Stimulated activated CD4-positive, alpha-beta T cell treated with anti-CD3 and anti-CD28 coated beads, Interleukin-15, amount 100 ng/mL, for 1 hour (primary cell): ENCODE measurements around the gene IRAK1BP1.
"Not testable (repeated sequence)": the region's sequence is repeated elsewhere in the genome, so short reads cannot be mapped to it uniquely, and the experiment has no call there.

Source experiments
- DNase-seq, 2 donors: peaks; one replicate each; pipeline ENCODE4 v3.0.0-alpha.2; 2020; ENCODE audit warnings: low read depth in 1 of 2, low spot score in 1 of 2

IRAK1BP1 gene

GRCh38 chr6:78867370-78868040 is at the start of gene IRAK1BP1:
TSS of gene IRAK1BP1 (plus strand) at chr6:78867551. CDS start at chr6:78867577, 26 bp downstream.
- DNase-seq: peak; percentile 50 to 68

GRCh38 chr6:78824045-78824444 is 43.3 kb upstream of the IRAK1BP1 start:
- DNase-seq: no peak

GRCh38 chr6:78829407-78829806 is 37.9 kb upstream of the IRAK1BP1 start:
- no peak for DNase-seq

GRCh38 chr6:78830805-78831204 is 36.5 kb upstream of the IRAK1BP1 start:
- DNase-seq: no peak

- no peak for DNase-seq
Measured at GRCh38 chr6:78831492-78831891, 35.9 kb upstream of the IRAK1BP1 start.

GRCh38 chr6:78832091-78832808 is 35.1 kb upstream of the IRAK1BP1 start:
- DNase-seq: no peak

GRCh38 chr6:78835817-78836216 is 31.5 kb upstream of the IRAK1BP1 start:
- no peak for DNase-seq

- DNase-seq: no peak
Measured at GRCh38 chr6:78836598-78836997, 30.8 kb upstream of the IRAK1BP1 start.

GRCh38 chr6:78841111-78841510 is 26.2 kb upstream of the IRAK1BP1 start:
- DNase-seq: no peak

GRCh38 chr6:78842953-78843352 is 24.4 kb upstream of the IRAK1BP1 start:
- DNase-seq: no peak

- no peak for DNase-seq
Measured at GRCh38 chr6:78844899-78845298, 22.5 kb upstream of the IRAK1BP1 start.

- no peak for DNase-seq
Measured at GRCh38 chr6:78845567-78845966, 21.8 kb upstream of the IRAK1BP1 start.

- DNase-seq: no peak
Measured at GRCh38 chr6:78850621-78851020, 16.7 kb upstream of the IRAK1BP1 start.

- no peak for DNase-seq
Measured at GRCh38 chr6:78851156-78851555, 16.2 kb upstream of the IRAK1BP1 start.

GRCh38 chr6:78854546-78854945 is 12.8 kb upstream of the IRAK1BP1 start:
- DNase-seq: no peak

GRCh38 chr6:78858339-78858938 is 8.9 kb upstream of the IRAK1BP1 start:
- DNase-seq: not testable (repeated sequence)

GRCh38 chr6:78861509-78861908 is 5.8 kb upstream of the IRAK1BP1 start:
- DNase-seq: no peak

GRCh38 chr6:78863576-78863975 is 3.8 kb upstream of the IRAK1BP1 start:
- DNase-seq: no peak

- no peak for DNase-seq
Measured at GRCh38 chr6:78864957-78865356, 2.4 kb upstream of the IRAK1BP1 start.

- no peak for DNase-seq
Measured at GRCh38 chr6:78867020-78867369, 356 bp upstream of the IRAK1BP1 start.

- no peak for DNase-seq
Measured at GRCh38 chr6:78868116-78868515, 765 bp downstream of the IRAK1BP1 start.

- DNase-seq: no peak
Measured at GRCh38 chr6:78875505-78875904, 8.2 kb downstream of the IRAK1BP1 start.
